HG02981 (cell line): ENCODE results near the gene TAGAP.
A peak's percentile ranks its signal among the peaks of the same experiment; 100 is the strongest.

ENCODE experiments used
- ATAC-seq: cut with Tn5 transposase; IDR thresholded peaks from one replicate; pipeline ENCODE4 v1.9.1; 2021; ENCODE audit warnings: mild to moderate bottlenecking, moderate library complexity; ENCODE audit not compliant: unreplicated experiment

TAGAP gene

GRCh38 chr6:159074120-159074684, 29.4 kb upstream of the TAGAP start:
- no peak for ATAC-seq

DNA sequence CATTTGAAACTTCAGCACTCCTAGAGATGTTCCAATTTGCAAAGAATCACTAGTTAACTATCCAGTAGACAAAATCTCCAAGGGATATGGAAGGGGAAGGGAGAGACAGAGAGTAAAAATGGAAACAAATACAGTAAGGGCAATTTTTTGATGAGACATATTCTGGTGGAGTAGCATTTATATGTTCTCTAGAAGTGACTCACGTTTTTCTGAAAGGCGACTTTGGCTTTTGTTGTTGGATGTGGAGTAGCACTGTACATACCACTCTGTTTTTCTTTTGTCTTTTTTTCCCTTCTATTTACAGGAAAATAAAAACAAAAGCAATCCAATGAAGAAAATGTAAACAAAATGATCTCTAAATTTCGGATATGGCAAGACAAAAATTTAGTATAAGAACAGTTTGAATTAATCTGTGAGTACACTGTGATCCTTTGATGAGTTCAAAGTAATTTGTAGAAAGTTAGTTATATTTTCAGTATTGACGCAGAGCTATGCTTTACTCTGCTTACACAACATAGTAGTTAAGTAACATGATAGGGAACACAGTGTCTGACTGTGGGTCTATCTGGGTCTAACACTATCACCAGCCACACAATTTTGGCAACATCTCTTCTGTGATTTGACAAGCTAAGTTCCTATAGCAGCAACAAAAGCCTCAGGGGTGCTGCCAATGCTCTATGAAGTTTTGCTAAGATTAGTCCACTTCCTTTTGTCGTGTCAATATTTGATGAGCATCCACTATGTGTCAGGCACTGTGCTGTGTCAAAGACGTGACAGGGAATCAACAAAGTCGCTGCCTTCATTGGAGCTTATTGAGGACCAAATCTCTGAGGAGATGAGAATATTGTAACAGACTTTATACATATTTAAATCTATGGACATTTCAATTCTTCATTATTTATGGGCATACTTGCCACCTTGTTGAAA, 27.3 kb upstream of the TAGAP start:
- no peak for ATAC-seq

- no peak for ATAC-seq
Observed at GRCh38 chr6:159068904-159069578, 24.2 kb upstream of the TAGAP start.

DNA sequence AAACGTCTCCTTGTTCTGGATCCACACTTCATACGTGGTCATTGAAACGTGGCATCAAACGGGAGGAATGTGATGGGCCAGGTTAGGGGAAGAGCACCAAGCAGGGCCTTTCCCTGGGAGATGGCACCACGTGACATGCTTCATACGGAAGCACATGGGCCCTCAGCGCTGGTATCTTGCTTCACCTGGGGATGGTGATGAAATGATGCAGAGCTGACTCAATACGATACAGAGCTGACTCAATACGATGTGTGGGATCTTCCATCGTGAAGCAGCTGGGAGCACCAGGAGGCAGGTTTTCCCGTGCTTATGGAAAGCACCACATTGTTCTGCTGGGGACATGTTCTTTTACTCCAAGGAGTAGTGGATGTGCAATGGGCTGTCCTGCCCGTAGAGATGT, 22.5 kb upstream of the TAGAP start:
- no peak for ATAC-seq

DNA sequence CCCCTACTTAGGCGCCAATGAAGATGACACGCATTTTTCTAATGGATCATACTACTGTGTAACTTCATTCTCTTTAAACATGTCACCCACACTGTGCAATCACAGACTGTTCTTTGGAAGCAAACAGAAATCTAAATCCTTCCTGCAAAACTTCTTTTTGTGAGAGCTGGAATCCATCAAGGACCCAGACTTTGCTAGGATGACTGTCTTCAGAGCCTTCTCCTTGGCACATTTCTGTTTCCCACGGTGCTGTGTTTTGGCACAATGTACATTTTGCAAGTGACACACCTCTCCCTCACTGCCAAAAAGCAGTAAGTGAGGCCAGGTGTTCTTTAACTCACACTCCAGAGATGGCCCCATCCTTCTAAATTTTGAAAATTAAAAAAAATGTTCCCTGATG, 21.7 kb upstream of the TAGAP start:
- ATAC-seq: no peak

DNA sequence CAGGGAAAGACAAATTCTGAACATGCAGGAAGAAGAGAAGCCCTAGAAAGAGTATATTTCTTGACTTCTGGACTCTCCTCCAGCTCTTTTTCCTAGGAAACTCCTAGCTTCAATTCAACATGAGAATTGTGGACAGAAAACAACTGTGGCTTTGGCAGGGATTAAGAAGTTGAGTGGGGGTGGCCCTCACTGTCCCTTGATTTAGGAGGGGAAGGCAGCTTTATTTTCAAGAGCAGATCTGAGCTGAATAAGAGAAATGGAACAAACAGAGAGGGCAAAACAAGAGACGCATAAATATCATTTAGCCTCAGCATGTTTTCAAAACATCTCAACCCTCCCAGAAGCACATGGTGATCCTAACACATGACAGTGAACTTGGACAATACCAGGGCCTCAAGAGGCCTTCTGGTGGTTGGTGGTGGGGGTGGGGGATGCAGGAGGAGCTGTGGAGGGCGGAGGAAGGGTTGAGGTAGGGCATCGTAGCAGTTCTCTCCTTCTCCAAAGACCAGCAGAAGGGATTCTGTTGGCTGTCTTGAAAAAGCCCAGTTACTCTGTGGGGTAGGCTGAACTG, 21.1 kb upstream of the TAGAP start:
- ATAC-seq: no peak

DNA sequence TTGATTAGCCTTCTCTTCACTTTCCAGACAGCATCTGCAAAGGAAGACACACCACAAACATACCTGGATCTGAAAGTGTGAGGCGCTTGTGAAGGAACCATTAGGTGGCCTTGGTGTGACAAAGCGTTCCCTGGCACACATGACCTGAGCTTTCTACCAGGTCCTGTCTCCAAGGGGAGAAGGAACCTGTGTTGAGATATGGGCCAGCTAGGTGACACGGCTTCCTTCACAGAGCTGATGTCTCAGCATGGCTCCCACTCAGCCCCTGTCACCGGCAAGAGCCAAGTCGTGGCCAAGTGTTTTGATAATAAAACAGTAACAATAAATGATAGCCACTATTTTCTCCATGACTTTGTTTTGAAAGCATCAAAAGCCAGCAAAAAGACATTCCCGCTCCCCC, 20.3 kb upstream of the TAGAP start:
- ATAC-seq: no peak

DNA sequence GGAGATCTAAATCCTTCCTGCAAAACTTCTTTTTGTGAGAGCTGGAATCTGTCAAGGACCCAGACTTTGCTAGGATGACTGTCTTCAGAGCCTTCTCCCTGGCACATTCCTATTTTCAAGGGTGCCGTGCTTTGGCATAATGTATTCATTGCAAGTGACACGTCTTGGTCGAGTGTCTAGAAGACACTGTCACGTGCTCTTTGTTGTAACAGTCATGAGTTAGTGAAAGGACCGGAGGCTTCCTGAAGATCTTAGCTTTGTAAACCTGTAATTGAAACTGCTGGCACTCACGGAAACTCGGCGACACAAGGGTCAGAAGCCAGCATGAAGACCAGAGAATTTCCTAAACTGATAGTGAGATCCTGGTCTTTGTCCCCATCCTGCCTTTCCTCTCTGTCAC, 19.7 kb upstream of the TAGAP start:
- ATAC-seq: no peak

DNA sequence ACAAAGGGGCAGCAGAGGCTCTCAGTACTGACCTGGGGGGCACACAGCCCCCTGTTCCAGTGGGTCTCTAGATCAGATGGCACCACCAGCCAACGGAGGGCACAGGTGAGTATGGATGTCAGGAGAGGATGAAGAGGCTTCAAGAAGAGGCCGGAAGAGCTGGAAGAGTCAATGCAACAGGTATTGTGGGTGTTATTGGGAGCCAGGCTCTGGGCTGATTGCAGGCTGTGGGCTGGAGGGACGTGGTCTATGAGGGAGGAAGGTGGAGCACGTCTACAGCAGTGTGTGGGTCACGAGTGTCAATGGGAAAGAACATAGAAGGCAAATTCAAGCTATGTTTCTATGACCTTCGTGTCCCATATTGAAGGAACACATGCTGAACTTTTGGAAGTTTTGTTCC, 18.8 kb upstream of the TAGAP start:
- no peak for ATAC-seq

- ATAC-seq: no peak
Observed at GRCh38 chr6:159062976-159063375, 18.2 kb upstream of the TAGAP start.

GRCh38 chr6:159062564-159062945, 17.8 kb upstream of the TAGAP start:
- peak; percentile 65 for ATAC-seq

DNA sequence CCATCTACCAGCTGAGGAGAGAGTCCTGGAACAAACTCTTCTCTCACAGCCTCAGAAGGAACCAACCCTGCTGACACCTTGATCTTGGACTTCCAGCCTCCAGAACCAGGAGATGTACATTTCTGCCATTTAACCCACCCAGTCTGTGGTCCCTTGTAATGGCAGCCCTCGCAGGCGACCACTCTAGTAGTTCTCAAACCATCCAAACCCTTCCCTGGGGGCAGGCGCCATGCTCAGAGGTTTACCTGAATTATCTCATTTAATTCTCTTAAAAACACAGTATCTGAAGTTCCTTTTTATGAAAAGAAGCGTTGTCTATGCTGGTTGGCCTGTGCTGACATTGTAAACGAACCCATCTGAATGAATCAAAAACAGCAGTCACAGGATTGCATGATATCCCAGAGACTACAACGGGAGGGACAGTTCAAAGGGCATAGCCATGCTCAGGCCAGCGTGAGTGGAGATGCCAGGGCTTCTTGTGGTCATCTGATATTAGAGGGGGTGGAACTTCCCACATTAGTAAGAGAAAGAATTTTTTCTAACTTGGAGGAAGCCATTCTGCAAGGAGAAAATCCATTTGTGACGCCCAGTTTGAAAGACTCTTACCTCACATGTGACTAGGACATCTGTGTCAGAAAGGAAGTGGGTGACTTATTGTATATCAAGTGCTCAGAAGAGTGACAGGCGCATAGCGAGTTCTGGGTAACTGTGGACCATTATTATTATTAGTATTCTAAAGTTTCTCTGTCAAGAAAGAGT, 17.2 kb upstream of the TAGAP start:
- ATAC-seq: peak; percentile 52

DNA sequence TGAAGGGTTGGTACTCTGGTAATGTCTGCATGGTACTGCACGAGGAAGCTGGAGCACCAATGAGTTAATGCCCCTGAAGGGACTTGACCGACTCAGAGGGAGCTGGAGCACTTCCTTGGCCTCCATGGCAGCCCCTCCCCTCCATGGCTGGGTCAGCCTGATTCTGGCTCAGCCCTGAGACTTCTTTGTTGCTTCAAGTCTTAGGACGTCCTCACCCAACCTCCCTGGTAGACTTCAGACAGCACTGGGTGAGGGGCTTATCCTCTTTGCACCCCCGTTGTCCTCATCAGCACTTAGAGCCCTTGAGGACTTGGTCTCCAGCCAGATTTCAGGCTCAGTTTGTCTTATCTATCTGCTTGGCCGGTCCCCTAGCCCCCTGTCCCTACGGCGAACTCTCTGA, 16.4 kb upstream of the TAGAP start:
- no peak for ATAC-seq

DNA sequence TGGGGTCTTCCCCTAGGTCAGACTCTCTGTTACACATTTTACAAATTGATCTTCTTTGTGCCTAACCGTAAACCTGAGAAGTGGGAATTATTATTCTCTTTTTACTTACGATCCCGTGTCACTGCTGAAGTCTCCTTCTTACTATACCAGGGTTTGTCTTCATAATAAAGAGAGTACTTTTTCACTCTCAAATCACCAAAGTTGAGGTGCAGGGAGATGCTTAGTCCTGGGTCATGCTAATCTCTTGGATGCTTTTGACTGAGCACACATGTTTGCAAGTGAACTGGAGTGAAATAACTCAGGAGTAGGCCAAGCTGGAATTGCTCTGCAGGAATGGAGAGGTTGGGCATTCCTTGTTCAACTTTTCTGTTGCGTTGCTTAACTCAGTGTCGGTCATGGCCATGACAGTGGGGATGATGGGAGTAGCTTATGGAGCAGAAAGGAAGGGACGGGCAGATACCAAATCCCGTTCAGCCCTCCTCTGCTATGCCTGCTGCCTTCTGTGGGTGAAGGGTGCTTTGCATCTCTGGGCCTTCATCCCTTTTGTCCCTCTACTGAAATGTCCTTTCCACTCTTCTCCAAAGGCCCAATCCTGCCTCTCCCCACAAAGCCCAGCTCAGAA, 15.2 kb upstream of the TAGAP start:
- ATAC-seq: no peak

DNA sequence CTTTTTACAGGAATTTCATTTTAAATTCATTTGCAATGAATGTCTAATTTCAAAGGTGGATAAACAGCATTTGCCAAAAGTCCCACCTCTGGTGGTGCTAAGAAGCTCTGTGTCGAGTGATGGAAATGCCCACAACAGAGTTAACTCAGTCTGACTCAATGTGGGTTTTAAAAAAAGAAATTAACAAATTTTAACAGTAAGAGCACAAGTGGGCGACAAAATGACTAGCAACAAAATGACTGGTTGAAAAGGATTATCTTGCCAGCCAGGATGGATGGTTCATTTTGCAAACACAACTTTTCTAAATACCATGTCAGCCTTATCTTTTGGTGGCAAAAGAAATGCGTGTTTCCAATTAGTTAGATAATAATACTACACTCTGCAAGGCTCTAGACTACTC, 14.3 kb upstream of the TAGAP start:
- ATAC-seq: no peak

DNA sequence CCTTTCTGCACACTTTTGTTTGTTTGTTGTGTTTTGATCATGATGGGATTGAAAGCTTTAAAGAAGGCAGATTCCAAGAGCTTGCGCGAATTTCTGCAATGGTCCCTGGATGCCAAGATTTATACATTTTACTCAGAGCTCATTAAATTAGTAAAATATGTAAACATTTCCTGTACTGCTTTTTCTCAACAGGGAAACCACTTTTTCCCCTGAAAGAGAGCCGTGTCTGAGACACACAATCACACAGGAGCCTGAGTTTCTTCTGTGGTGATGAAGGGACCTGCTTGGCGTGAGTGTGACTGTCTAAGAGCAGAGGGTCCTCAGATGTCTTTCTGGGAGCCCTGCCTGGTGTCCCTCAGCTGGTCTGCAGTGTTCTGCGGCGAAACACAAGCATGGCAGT, 12.1 kb upstream of the TAGAP start:
- ATAC-seq: no peak

- ATAC-seq: no peak
Observed at GRCh38 chr6:159056432-159056831, 11.6 kb upstream of the TAGAP start.

DNA sequence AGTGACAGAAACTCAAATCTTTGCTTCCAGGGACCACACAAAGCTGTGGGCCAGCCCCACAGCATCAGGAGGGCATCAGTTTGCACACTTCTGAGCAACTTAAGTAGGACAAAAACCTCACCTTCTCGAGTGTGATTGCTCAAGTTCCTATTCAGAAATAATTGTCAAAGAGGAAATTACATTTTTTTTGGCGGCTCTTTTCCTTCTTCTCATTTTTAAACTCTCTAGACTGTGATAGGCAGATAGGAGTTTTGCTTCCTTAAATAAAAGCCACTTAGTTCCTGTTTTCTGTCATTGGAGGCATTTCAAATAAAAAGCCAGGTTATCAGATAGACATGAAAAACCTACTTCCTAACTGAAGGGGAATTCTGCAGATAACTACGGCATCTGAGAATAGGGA, 11.2 kb upstream of the TAGAP start:
- no peak for ATAC-seq

GRCh38 chr6:159053781-159054398, 9.1 kb upstream of the TAGAP start:
- no peak for ATAC-seq

GRCh38 chr6:159052720-159053119, 7.9 kb upstream of the TAGAP start:
- ATAC-seq: no peak
